Suprapubic skin (tissue), 4 donors: ENCODE measurements around the gene RNPEPL1.

Source experiments
- POLR2A ChIP-seq, 2 donors: fragments of 450-650 bp; IDR thresholded peaks; one replicate each; pipeline ENCODE4 v1.6.1; 2017; ENCODE audit warnings: antibody characterized with exemption in 2 of 2, mild to moderate bottlenecking in 2 of 2, moderate library complexity in 2 of 2
- POLR2AphosphoS5 ChIP-seq, 3 donors: sonication (generic); formaldehyde crosslinking; IDR thresholded peaks; one replicate each; pipeline ENCODE4 v1.6.1; 2017; ENCODE audit warnings: antibody characterized with exemption in 3 of 3
- TF ChIP-seq, protein P1 (sequence below), 2 donors: fragments of 200-600 bp in 1 of 2; fragments of 450-650 bp in 1 of 2; sonication (generic) in 1 of 2; IDR thresholded peaks; one replicate each; pipeline ENCODE4 v1.5.1; 2016 to 2019; ENCODE audit warnings: antibody characterized with exemption in 2 of 2, mild to moderate bottlenecking in 1 of 2, moderate library complexity in 1 of 2

DNA sequence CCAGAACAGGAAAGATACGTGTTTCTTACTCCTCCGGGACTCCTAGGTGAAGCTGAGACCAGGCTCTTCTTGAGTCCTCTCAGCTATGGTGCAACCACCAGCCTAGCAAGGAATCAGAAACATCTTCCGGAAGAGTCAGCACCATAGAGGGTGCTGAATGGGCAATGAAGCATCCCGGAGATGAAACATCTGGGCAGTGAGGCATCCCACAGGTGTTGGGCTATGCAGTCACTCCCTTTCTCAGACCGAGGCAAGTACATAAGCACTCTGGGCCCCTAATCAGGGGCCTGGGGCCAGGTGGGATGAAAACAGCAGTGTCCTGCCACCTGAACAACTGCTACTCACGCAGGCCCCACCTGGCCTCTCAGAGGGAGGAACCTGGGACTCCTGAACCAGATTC, 16.8 kb downstream of the RNPEPL1 start:
- TF ChIP-seq, protein P1, sequence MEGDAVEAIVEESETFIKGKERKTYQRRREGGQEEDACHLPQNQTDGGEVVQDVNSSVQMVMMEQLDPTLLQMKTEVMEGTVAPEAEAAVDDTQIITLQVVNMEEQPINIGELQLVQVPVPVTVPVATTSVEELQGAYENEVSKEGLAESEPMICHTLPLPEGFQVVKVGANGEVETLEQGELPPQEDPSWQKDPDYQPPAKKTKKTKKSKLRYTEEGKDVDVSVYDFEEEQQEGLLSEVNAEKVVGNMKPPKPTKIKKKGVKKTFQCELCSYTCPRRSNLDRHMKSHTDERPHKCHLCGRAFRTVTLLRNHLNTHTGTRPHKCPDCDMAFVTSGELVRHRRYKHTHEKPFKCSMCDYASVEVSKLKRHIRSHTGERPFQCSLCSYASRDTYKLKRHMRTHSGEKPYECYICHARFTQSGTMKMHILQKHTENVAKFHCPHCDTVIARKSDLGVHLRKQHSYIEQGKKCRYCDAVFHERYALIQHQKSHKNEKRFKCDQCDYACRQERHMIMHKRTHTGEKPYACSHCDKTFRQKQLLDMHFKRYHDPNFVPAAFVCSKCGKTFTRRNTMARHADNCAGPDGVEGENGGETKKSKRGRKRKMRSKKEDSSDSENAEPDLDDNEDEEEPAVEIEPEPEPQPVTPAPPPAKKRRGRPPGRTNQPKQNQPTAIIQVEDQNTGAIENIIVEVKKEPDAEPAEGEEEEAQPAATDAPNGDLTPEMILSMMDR (IDR thresholded peaks at IDR 0.05), result no peak
- TF ChIP-seq POLR2AphosphoS5 (IDR thresholded peaks at IDR 0.05), result no peak
- TF ChIP-seq POLR2A (IDR thresholded peaks at IDR 0.05), result no peak
